ENCODE results near the gene TNXB. TPM values are rescaled to one million over a fixed set of nuclear protein-coding genes. Genes with fewer than 3 reads are reported as not detected.
"Not testable (repeated sequence)": the region's sequence is repeated elsewhere in the genome, so short reads cannot be mapped to it uniquely, and the experiment has no call there.

Gene TNXB
- total and polyA plus RNA-seq, 3 experiments from 2014 or later = 2.5 to 4.9 TPM; not detected in 1

DNA sequence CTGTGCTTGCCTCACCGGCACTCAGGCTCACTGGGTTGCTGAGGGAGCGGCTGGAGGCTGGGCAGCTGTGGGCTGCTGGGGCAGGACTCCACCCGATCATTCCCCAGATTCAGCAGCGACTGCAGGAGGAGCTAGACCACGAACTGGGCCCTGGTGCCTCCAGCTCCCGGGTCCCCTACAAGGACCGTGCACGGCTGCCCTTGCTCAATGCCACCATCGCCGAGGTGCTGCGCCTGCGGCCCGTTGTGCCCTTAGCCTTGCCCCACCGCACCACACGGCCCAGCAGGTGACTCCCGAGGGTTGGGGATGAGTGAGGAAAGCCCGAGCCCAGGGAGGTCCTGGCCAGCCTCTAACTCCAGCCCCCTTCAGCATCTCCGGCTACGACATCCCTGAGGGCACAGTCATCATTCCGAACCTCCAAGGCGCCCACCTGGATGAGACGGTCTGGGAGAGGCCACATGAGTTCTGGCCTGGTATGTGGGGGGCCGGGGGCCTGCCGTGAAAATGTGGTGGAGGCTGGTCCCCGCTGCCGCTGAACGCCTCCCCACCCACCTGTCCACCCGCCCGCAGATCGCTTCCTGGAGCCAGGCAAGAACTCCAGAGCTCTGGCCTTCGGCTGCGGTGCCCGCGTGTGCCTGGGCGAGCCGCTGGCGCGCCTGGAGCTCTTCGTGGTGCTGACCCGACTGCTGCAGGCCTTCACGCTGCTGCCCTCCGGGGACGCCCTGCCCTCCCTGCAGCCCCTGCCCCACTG, 68.7 kb downstream of the TNXB start:
- H3K4me1 Mint-ChIP-seq; CTCF ChIA-PET; H3K27ac ChIP-seq (ENCODE audit: low read depth, low read length); H3K36me3 ChIP-seq (ENCODE audit: insufficient read depth, low read length); H3K27me3 Mint-ChIP-seq; H3K27ac Mint-ChIP-seq; H3K9me3 Mint-ChIP-seq; DNase-seq; H3K27me3 ChIP-seq (ENCODE audit: insufficient read depth, low read length, poor library complexity, severe bottlenecking); H3K4me3 Mint-ChIP-seq; POLR2A ChIA-PET; H3K4me1 ChIP-seq (ENCODE audit: insufficient read depth, low read length); H3K4me3 ChIP-seq (ENCODE audit: low read length); H3K36me3 Mint-ChIP-seq; H3K9me3 ChIP-seq (ENCODE audit: low read length): not testable (repeated sequence)

DNA sequence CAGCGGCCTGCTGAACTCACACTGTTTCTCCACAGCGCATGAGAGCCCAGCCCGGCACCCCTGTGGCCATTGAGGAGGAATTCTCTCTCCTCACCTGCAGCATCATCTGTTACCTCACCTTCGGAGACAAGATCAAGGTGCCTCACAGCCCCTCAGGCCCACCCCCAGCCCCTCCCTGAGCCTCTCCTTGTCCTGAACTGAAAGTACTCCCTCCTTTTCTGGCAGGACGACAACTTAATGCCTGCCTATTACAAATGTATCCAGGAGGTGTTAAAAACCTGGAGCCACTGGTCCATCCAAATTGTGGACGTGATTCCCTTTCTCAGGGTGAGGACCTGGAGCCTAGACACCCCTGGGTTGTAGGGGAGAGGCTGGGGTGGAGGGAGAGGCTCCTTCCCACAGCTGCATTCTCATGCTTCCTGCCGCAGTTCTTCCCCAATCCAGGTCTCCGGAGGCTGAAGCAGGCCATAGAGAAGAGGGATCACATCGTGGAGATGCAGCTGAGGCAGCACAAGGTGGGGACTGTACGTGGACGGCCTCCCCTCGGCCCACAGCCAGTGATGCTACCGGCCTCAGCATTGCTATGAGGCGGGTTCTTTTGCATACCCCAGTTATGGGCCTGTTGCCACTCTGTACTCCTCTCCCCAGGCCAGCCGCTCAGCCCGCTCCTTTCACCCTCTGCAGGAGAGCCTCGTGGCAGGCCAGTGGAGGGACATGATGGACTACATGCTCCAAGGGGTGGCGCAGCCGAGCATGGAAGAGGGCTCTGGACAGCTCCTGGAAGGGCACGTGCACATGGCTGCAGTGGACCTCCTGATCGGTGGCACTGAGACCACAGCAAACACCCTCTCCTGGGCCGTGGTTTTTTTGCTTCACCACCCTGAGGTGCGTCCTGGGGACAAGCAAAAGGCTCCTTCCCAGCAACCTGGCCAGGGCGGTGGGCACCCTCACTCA, 69.5 kb downstream of the TNXB start:
- H3K36me3 ChIP-seq (ENCODE audit: insufficient read depth, low read length); CTCF ChIA-PET; H3K9me3 ChIP-seq (ENCODE audit: low read length); H3K9me3 Mint-ChIP-seq; H3K4me1 ChIP-seq (ENCODE audit: insufficient read depth, low read length); POLR2A ChIA-PET; H3K4me3 ChIP-seq (ENCODE audit: low read length); H3K36me3 Mint-ChIP-seq; H3K27me3 ChIP-seq (ENCODE audit: insufficient read depth, low read length, poor library complexity, severe bottlenecking); H3K4me3 Mint-ChIP-seq; H3K27me3 Mint-ChIP-seq; H3K27ac Mint-ChIP-seq; H3K27ac ChIP-seq (ENCODE audit: low read depth, low read length); DNase-seq; H3K4me1 Mint-ChIP-seq: not testable (repeated sequence)

DNA sequence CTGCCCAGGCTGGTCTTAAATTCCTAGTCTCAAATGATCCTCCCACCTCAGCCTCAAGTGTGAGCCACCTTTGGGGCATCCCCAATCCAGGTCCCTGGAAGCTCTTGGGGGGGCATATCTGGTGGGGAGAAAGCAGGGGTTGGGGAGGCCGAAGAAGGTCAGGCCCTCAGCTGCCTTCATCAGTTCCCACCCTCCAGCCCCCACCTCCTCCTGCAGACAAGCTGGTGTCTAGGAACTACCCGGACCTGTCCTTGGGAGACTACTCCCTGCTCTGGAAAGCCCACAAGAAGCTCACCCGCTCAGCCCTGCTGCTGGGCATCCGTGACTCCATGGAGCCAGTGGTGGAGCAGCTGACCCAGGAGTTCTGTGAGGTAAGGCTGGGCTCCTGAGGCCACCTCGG, 70.3 kb downstream of the TNXB start:
- H3K4me3 ChIP-seq (ENCODE audit: low read length); H3K27ac Mint-ChIP-seq; H3K36me3 ChIP-seq (ENCODE audit: insufficient read depth, low read length); H3K9me3 ChIP-seq (ENCODE audit: low read length); DNase-seq; H3K4me3 Mint-ChIP-seq; H3K27ac ChIP-seq (ENCODE audit: low read depth, low read length); H3K4me1 ChIP-seq (ENCODE audit: insufficient read depth, low read length); POLR2A ChIA-PET; CTCF ChIA-PET; H3K9me3 Mint-ChIP-seq; H3K27me3 Mint-ChIP-seq; H3K4me1 Mint-ChIP-seq; H3K27me3 ChIP-seq (ENCODE audit: insufficient read depth, low read length, poor library complexity, severe bottlenecking); H3K36me3 Mint-ChIP-seq: not testable (repeated sequence)

DNA sequence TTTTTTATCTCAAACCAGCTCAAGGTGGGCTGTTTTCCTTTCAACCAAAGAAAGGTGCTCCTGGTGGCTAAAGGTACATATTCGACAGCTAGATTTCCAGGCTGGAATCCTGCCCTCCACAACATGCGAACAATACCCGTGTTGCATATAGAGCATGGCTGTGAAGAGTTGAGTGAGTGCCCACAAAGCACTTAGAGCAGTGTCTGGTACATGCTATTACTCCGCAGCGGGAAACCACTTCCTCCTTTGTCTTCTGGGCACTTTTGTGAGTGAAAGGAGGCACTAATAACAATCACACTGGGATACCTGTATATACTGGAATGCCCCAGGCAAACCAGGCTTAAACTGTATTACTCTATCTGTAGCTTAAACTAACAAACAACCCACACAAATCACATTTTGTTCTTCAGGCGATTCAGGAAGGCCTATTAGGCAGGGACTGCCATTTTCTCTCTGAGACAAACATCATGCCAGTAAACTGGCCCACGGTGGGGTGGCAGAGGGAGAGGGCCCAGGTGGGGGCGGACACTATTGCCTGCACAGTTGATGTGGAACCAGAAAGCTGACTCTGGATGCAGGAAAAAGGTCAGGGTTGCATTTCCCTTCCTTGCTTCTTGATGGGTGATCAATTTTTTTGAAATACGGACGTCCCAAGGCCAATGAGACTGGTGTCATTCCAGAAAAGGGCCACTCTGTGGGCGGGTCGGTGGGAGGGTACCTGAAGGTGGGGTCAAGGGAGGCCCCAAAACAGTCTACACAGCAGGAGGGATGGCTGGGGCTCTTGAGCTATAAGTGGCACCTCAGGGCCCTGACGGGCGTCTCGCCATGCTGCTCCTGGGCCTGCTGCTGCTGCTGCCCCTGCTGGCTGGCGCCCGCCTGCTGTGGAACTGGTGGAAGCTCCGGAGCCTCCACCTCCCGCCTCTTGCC, 71.3 kb downstream of the TNXB start, which contains the start of gene CYP21A2:
TSS of gene CYP21A2 (plus strand) at position 818 of the 927 bp plus-strand sequence. CDS start at position 826, 8 bp downstream.
- Mint-ChIP-seq H3K4me3 (peak within 1 kb of the TSS in 3 of 7 donors; percentile 2 to 34 (median 32)), H3K27ac (peak within 1 kb of the TSS; percentile 40 to 86 (median 68))
- H3K27me3 Mint-ChIP-seq; DNase-seq; H3K4me1 ChIP-seq (ENCODE audit: insufficient read depth, low read length); H3K36me3 Mint-ChIP-seq; H3K27ac ChIP-seq (ENCODE audit: low read depth, low read length); H3K4me1 Mint-ChIP-seq; H3K4me3 ChIP-seq (ENCODE audit: low read length); H3K36me3 ChIP-seq (ENCODE audit: insufficient read depth, low read length); H3K9me3 ChIP-seq (ENCODE audit: low read length); POLR2A ChIA-PET; H3K27me3 ChIP-seq (ENCODE audit: insufficient read depth, low read length, poor library complexity, severe bottlenecking); H3K9me3 Mint-ChIP-seq; CTCF ChIA-PET: not testable (repeated sequence)

DNA sequence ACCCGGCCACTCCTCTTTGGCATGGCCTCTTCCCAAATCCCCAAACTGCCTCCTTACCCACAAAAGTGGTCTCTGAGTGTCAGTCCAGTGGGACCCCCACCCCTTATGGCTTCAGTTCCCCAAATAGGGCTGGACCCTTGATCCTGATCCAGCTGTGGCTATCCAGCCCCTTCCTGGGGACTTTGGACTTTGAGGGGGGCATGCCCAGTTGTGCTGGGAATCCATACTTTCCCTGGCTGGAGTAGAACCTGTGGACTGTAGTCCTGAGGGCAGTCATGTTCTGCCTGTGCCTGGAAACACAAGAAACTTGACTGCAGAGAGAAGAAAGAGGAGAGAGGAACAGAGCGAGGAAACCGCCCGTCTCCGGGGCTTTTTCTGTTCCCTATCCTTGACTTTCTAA, 72.0 kb downstream of the TNXB start:
- H3K27ac Mint-ChIP-seq; H3K9me3 Mint-ChIP-seq; H3K27me3 Mint-ChIP-seq; H3K4me3 Mint-ChIP-seq; POLR2A ChIA-PET; H3K4me1 ChIP-seq (ENCODE audit: insufficient read depth, low read length); H3K27me3 ChIP-seq (ENCODE audit: insufficient read depth, low read length, poor library complexity, severe bottlenecking); H3K36me3 Mint-ChIP-seq; H3K4me3 ChIP-seq (ENCODE audit: low read length); H3K4me1 Mint-ChIP-seq; H3K36me3 ChIP-seq (ENCODE audit: insufficient read depth, low read length); H3K27ac ChIP-seq (ENCODE audit: low read depth, low read length); DNase-seq; H3K9me3 ChIP-seq (ENCODE audit: low read length); CTCF ChIA-PET: not testable (repeated sequence)

DNA sequence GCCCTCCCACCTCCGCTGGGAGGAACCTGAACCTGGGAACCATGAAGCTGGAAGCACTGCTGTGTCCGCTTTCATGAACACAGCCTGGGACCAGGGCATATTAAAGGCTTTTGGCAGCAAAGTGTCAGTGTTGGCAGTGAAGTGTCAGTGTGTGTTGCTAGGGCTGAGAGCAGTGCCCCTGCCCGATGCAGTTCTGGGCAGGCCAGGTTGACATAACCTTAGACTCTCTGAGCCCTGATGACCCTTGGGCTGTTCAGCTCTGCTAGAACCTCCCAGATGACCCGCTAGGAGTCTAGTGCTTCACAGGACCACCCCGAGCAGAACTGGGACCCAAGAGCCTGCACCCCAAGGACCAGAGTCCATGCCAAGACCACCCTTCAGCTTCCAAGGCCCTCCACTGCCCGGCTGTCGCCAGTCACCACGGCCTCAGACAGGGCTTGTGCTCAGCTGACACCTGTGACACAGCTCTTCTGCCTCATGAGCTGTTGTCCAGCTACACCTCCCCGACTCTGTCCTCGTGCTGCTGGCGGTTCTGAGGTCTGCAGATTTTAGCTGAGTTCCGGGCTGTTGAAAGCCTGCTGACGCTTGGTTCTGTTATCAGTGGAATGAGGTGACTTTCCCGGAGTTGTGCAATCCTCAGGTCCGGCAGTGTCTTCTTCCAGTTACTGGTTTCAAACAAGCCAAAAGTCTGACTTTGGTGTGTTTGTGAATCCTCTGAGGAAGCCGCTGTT, 73.7 kb downstream of the TNXB start:
- H3K4me1 Mint-ChIP-seq; H3K27ac Mint-ChIP-seq; H3K9me3 Mint-ChIP-seq; H3K4me1 ChIP-seq (ENCODE audit: insufficient read depth, low read length); H3K27ac ChIP-seq (ENCODE audit: low read depth, low read length); H3K4me3 ChIP-seq (ENCODE audit: low read length); H3K36me3 Mint-ChIP-seq; H3K9me3 ChIP-seq (ENCODE audit: low read length); CTCF ChIA-PET; H3K36me3 ChIP-seq (ENCODE audit: insufficient read depth, low read length); DNase-seq; POLR2A ChIA-PET; H3K27me3 ChIP-seq (ENCODE audit: insufficient read depth, low read length, poor library complexity, severe bottlenecking); H3K4me3 Mint-ChIP-seq; H3K27me3 Mint-ChIP-seq: not testable (repeated sequence)

DNA sequence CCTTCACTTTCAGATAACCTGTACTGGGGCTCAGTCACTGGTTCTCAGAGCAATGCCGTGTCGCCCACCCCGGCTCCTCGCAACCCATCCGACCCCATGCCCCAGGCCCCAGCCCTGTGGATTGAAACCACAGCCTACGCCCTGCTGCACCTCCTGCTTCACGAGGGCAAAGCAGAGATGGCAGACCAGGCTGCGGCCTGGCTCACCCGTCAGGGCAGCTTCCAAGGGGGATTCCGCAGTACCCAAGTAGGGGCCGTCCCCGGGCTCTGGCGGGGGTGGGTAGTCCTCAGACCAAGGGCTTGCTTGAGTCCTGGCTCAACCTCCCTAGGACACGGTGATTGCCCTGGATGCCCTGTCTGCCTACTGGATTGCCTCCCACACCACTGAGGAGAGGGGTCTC, 79.6 kb downstream of the TNXB start:
- H3K36me3 Mint-ChIP-seq, POLR2A ChIA-PET: not testable (repeated sequence)

More for the DNA sequence above, 79.6 kb downstream of the TNXB start:
- CTCF ChIA-PET; H3K27ac ChIP-seq (ENCODE audit: low read depth, low read length); DNase-seq; H3K9me3 Mint-ChIP-seq; H3K4me3 Mint-ChIP-seq; H3K36me3 ChIP-seq (ENCODE audit: insufficient read depth, low read length); H3K27ac Mint-ChIP-seq; H3K4me1 ChIP-seq (ENCODE audit: insufficient read depth, low read length); H3K4me1 Mint-ChIP-seq; H3K9me3 ChIP-seq (ENCODE audit: low read length); H3K27me3 ChIP-seq (ENCODE audit: insufficient read depth, low read length, poor library complexity, severe bottlenecking); H3K27me3 Mint-ChIP-seq; H3K4me3 ChIP-seq (ENCODE audit: low read length): not testable (repeated sequence)

All from CD8-positive, alpha-beta memory T cell (primary cell).